ENCODE data around the gene TIMM23B.
"Not testable (repeated sequence)": the region's sequence is repeated elsewhere in the genome, so short reads cannot be mapped to it uniquely, and the experiment has no call there.

DNA sequence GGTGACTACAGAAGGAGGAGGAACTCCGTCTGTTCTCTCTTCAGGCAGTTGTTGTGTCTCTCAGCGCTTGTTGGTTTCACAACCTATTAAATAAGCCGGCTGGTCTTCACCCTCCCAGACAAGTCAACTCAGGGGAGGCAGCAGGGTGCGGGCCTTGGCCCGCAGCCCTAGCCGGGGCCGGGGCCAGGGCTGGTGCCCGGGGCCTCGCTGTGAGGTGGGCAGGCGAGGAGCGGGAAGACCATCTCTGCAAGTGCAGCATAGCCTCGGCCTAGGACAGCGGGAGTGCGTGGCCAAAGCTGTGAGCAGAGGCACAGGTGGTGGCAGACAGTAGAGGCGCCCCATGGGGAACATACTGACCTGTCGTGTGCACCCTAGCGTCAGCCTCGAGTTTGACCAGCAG lies 46.5 kb downstream of the TIMM23B start, which contains the start of gene AGAP6:
- TF ChIP-seq CTCF (conservative IDR thresholded peaks at IDR 0.05); ZFX (IDR thresholded peaks at IDR 0.05): not testable (repeated sequence)

All from C4-2B (cell line).